ENCODE data around the gene ABI2.
"Not testable (repeated sequence)": the region's sequence is repeated elsewhere in the genome, so short reads cannot be mapped to it uniquely, and the experiment has no call there.

GRCh38 chr2:203302586-203302985, 25.6 kb upstream of the ABI2 start:
- not testable (repeated sequence) for TF ChIP-seq POLR2A (IDR thresholded peaks at IDR 0.05; ENCODE audit: low read length); GATA1 (IDR thresholded peaks at IDR 0.05; ENCODE audit: low read depth, low read length)

Data from erythroblast (primary cell).